HG02610 (cell line): Measurements from ENCODE around the gene CABS1.

Experiments
- ATAC-seq: cut with Tn5 transposase; IDR thresholded peaks from one replicate; pipeline ENCODE4 v1.9.1; 2021; ENCODE audit warnings: mild to moderate bottlenecking, moderate library complexity; ENCODE audit not compliant: unreplicated experiment

Gene CABS1

DNA sequence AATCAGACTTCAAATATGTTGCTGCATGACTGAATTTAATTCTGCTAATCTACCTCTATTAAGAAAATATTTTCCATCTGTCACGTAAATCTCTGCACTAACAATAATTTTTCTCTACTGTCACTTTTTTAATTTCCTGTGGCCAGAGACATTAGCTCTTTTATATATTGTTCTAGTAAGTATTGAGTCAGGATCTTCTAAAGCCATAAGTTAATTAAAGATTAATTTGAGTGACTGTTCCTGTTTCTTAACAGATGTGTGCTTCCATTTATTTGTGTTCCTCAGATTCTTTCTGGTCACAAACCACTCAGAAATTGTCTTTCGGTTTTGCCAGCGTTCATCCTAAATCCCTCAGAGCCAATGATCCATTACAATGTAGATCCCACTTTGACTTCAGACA is 45.8 kb downstream of the CABS1 start:
- no peak for ATAC-seq

DNA sequence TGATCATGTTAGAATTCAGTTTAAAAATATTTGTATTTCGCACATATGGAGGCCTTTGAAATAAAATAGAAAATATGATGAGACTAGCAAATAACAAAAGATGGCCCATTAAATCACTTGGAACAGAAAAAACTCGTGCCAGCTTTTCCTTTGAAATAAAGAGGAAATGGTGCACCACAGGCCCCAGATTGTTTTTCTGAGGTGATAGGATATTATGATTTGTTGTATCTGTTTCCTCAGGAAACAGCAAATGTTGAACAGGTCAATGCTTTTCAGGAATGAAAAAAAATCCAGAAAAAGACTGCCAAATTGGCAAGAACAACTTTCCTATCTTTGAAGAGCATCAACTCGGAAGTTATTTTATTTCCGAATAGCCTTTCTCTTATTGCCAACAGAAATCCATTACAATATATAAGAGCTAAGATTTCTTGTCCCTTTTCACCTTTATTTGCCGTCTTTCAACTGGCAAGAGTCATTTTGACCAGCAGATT is 48.0 kb downstream of the CABS1 start, which contains the start of gene SMR3B:
TSS of gene SMR3B (plus strand) at position 441 of the 491 bp plus-strand sequence. CDS start 1,380 bp downstream, outside the sequence.
- no peak for ATAC-seq
